ENCODE measurements around the gene SMG5. TPM values are rescaled to one million over a fixed set of nuclear protein-coding genes. Genes with fewer than 3 reads are reported as not detected.

SMG5 gene
- total RNA-seq, 1 donor from 2014 or later: 122 TPM

DNA sequence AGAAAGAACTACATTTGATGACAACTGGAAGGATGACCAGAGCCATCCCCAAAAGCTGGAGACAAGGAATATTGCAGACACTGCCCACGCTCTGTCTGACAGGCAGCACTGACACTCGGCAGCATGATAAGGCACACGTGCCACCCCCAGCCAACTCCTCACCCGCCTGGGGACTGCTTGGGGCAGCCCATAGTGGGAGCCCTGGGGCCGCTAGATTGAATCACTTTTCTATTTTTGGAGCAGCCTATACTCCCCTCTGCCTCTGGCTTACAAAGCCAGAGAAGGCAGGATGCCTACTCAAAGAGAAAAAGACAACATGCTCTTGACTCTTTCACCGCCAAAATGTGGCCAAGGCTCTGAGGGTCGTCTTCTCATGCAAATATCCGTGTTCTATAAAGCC lies 1.3 kb downstream of the SMG5 start:
- TF ChIP-seq, protein P1, sequence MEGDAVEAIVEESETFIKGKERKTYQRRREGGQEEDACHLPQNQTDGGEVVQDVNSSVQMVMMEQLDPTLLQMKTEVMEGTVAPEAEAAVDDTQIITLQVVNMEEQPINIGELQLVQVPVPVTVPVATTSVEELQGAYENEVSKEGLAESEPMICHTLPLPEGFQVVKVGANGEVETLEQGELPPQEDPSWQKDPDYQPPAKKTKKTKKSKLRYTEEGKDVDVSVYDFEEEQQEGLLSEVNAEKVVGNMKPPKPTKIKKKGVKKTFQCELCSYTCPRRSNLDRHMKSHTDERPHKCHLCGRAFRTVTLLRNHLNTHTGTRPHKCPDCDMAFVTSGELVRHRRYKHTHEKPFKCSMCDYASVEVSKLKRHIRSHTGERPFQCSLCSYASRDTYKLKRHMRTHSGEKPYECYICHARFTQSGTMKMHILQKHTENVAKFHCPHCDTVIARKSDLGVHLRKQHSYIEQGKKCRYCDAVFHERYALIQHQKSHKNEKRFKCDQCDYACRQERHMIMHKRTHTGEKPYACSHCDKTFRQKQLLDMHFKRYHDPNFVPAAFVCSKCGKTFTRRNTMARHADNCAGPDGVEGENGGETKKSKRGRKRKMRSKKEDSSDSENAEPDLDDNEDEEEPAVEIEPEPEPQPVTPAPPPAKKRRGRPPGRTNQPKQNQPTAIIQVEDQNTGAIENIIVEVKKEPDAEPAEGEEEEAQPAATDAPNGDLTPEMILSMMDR (conservative IDR thresholded peaks at IDR 0.05): no peak
- Mint-ChIP-seq H3K27me3 (ENCODE audit: low read depth) (no peaks in the 10 kb centered on the region), H3K27ac (ENCODE audit: unreplicated experiment) (no peak overlapping the region), H3K4me1 (peaks cover 32% of the 10 kb centered on the region), H3K9me3 (no peaks in the 10 kb centered on the region), H3K36me3 (ENCODE audit: low read depth) (peaks cover 2% of the 10 kb centered on the region), H3K4me3 (peak overlapping the region; percentile 96)
- DNase-seq (ENCODE audit: low read depth, low spot score): no peak

DNA sequence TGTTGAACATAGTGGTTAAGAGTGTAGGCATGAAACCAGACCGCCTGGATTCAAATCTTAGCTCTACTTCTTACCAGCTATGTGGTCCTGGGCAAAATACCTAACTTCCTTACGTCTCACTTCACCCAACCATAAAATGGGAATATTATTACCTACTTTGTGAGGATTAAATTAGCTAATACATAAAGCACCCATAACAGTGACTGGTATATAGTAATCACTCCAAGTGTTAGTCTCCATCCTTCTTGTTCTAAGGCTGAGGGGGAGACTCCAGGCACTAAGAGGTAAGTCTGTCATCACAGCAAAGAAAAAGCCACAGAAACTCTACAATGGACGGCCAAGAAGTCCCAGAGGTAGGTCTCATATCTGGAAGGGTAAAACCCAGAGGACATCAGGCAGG lies 2.8 kb downstream of the SMG5 start:
- H3K4me1 Mint-ChIP-seq: peaks cover 32% of the 10 kb centered on the region
- no peak for DNase-seq (ENCODE audit: low read depth, low spot score)
- no peaks in the 10 kb centered on the region for H3K27me3 Mint-ChIP-seq (ENCODE audit: low read depth)
- peak overlapping the region; percentile 80 for H3K4me3 Mint-ChIP-seq
- H3K36me3 Mint-ChIP-seq (ENCODE audit: low read depth): peaks cover 2% of the 10 kb centered on the region
- TF ChIP-seq, protein P1 (conservative IDR thresholded peaks at IDR 0.05): no peak
- no peak overlapping the region for H3K27ac Mint-ChIP-seq (ENCODE audit: unreplicated experiment)
- H3K9me3 Mint-ChIP-seq: no peaks in the 10 kb centered on the region

GRCh38 chr1:156276966-156277381 lies 5.7 kb downstream of the SMG5 start:
- TF ChIP-seq, protein P1 (conservative IDR thresholded peaks at IDR 0.05): no peak
- H3K4me3 Mint-ChIP-seq: no peak overlapping the region
- peaks cover 18% of the 10 kb centered on the region for H3K4me1 Mint-ChIP-seq
- no peak overlapping the region for H3K27ac Mint-ChIP-seq (ENCODE audit: unreplicated experiment)
- DNase-seq (ENCODE audit: low read depth, low spot score): no peak
- peaks cover 7% of the 10 kb centered on the region for H3K36me3 Mint-ChIP-seq (ENCODE audit: low read depth)
- H3K9me3 Mint-ChIP-seq: no peaks in the 10 kb centered on the region
- H3K27me3 Mint-ChIP-seq (ENCODE audit: low read depth): no peaks in the 10 kb centered on the region

- no peak for DNase-seq (ENCODE audit: low read depth, low spot score)
- TF ChIP-seq, protein P1 (conservative IDR thresholded peaks at IDR 0.05): no peak
- Mint-ChIP-seq H3K9me3 (no peaks in the 10 kb centered on the region), H3K36me3 (ENCODE audit: low read depth) (peaks cover 7% of the 10 kb centered on the region), H3K27me3 (ENCODE audit: low read depth) (no peaks in the 10 kb centered on the region), H3K4me1 (peaks cover 15% of the 10 kb centered on the region), H3K27ac (ENCODE audit: unreplicated experiment) (no peak overlapping the region), H3K4me3 (no peak overlapping the region)
These were observed 6.1 kb downstream of the SMG5 start for GRCh38 chr1:156276532-156276931.

- no peaks in the 10 kb centered on the region for H3K4me1 Mint-ChIP-seq
- H3K4me3 Mint-ChIP-seq: no peak overlapping the region
- TF ChIP-seq, protein P1 (conservative IDR thresholded peaks at IDR 0.05): no peak
- no peak overlapping the region for H3K27ac Mint-ChIP-seq (ENCODE audit: unreplicated experiment)
- peaks cover 32% of the 10 kb centered on the region for H3K36me3 Mint-ChIP-seq (ENCODE audit: low read depth)
- DNase-seq (ENCODE audit: low read depth, low spot score): no peak
- H3K9me3 Mint-ChIP-seq: no peaks in the 10 kb centered on the region
- no peaks in the 10 kb centered on the region for H3K27me3 Mint-ChIP-seq (ENCODE audit: low read depth)
These were observed 12.3 kb downstream of the SMG5 start for GRCh38 chr1:156270314-156270713.

- no peaks in the 10 kb centered on the region for H3K9me3 Mint-ChIP-seq
- H3K4me3 Mint-ChIP-seq: no peak overlapping the region
- no peaks in the 10 kb centered on the region for H3K27me3 Mint-ChIP-seq (ENCODE audit: low read depth)
- H3K27ac Mint-ChIP-seq (ENCODE audit: unreplicated experiment): no peak overlapping the region
- TF ChIP-seq, protein P1 (conservative IDR thresholded peaks at IDR 0.05): no peak
- H3K4me1 Mint-ChIP-seq: no peaks in the 10 kb centered on the region
- peaks cover 38% of the 10 kb centered on the region for H3K36me3 Mint-ChIP-seq (ENCODE audit: low read depth)
- no peak for DNase-seq (ENCODE audit: low read depth, low spot score)
These were observed 14.3 kb downstream of the SMG5 start for GRCh38 chr1:156268336-156268735.

Measured in neural crest cell (in vitro differentiated cells).